ENCODE measurements around the gene MED7. TPM values are rescaled to one million over a fixed set of nuclear protein-coding genes. Genes with fewer than 3 reads are reported as not detected.

The MED7 gene
- total and polyA plus RNA-seq, 12 donors, result 9.5 to 45.3 (median 17.2) TPM

- peaks cover 0 to 7% (median 0%) of the 10 kb centered on the region in 3 donors for H3K9me3 ChIP-seq (replicated peaks in 1 of 3)
- TF ChIP-seq POLR2A (IDR thresholded peaks at IDR 0.05) (no peak), CTCF (IDR thresholded peaks at IDR 0.05) (no peak)
- peaks cover 0 to 16% of the 10 kb centered on the region in 2 donors for H3K4me1 ChIP-seq (replicated peaks in 1 of 2)
- 80 to 94% (median 86%) methylated on average over 1 of the region's 1 CpG; no CpG with 5 or more reads in 1 of the 4 donors for WGBS, 4 donors
- intact Hi-C loops (cut with DNase I), result no loop called here
- H3K27ac ChIP-seq, result no peak overlapping the region
- no peaks in the 10 kb centered on the region for H3K36me3 ChIP-seq (replicated peaks in 1 of 2)
- H3K27me3 ChIP-seq, result no peaks in the 10 kb centered on the region
- H3K4me3 ChIP-seq, result no peak overlapping the region
- no peak for DNase-seq
These were observed 22.6 kb downstream of the MED7 start for GRCh38 chr5:157120102-157120501.

- no peaks in the 10 kb centered on the region for H3K36me3 ChIP-seq (replicated peaks in 1 of 2)
- H3K9me3 ChIP-seq (replicated peaks in 1 of 3), result no peaks in the 10 kb centered on the region
- peak overlapping the region in 3 of 5 donors; percentile 15 to 73 (median 54) for H3K27ac ChIP-seq
- no peaks in the 10 kb centered on the region for H3K27me3 ChIP-seq
- intact Hi-C loops (cut with DNase I), result no loop called here
- H3K4me3 ChIP-seq, result no peak overlapping the region
- DNase-seq, result no peak
- WGBS, 4 donors, result 65 to 75% (median 69%) methylated on average over 6 of the region's 6 CpGs
- peaks cover 0 to 19% of the 10 kb centered on the region in 2 donors for H3K4me1 ChIP-seq (replicated peaks in 1 of 2)
- TF ChIP-seq CTCF (IDR thresholded peaks at IDR 0.05) (no peak), POLR2A (IDR thresholded peaks at IDR 0.05) (no peak)
These were observed 26.1 kb downstream of the MED7 start for GRCh38 chr5:157116483-157116954.

- no peaks in the 10 kb centered on the region for H3K36me3 ChIP-seq (replicated peaks in 1 of 2)
- intact Hi-C loops (cut with DNase I), result no loop called here
- 9 to 60% (median 35%) methylated on average over 1 of the region's 1 CpG for WGBS, 4 donors
- H3K27ac ChIP-seq, result peak overlapping the region; percentile 30 to 73 (median 54)
- no peaks in the 10 kb centered on the region for H3K27me3 ChIP-seq
- no peaks in the 10 kb centered on the region for H3K9me3 ChIP-seq (replicated peaks in 1 of 3)
- TF ChIP-seq POLR2A (IDR thresholded peaks at IDR 0.05), result no peak
- no peak for TF ChIP-seq CTCF (IDR thresholded peaks at IDR 0.05)
- DNase-seq, result no peak
- H3K4me1 ChIP-seq (replicated peaks in 1 of 2), result peaks cover 0 to 19% of the 10 kb centered on the region in 2 donors
- H3K4me3 ChIP-seq, result no peak overlapping the region
These were observed 27.2 kb downstream of the MED7 start for GRCh38 chr5:157115502-157115901.

- Histone ChIP-seq H3K27me3 (no peaks in the 10 kb centered on the region), H3K4me1 (replicated peaks in 1 of 2) (peaks cover 0 to 20% of the 10 kb centered on the region in 2 donors), H3K36me3 (replicated peaks in 1 of 2) (no peaks in the 10 kb centered on the region), H3K4me3 (no peak overlapping the region), H3K9me3 (replicated peaks in 1 of 3) (no peaks in the 10 kb centered on the region), H3K27ac (peak overlapping the region; percentile 30 to 73 (median 54))
- DNase-seq, result no peak
- TF ChIP-seq POLR2A (IDR thresholded peaks at IDR 0.05), result no peak
- TF ChIP-seq CTCF (IDR thresholded peaks at IDR 0.05), result no peak
- intact Hi-C loops (cut with DNase I), result no loop called here
These were observed 27.7 kb downstream of the MED7 start for GRCh38 chr5:157115012-157115411.

Data from adrenal gland (tissue), 12 donors.